Smooth muscle cell of the brain vasculature (primary cell): Measurements from ENCODE around the gene SCPEP1.

Source experiments
- DNase-seq: peaks from one replicate; pipeline ENCODE4 v3.0.0-alpha.2; 2012; ENCODE audit warnings: low read depth, low spot score

The SCPEP1 gene

GRCh38 chr17:57040571-57040970 is 62.6 kb downstream of the SCPEP1 start:
- no peak for DNase-seq

GRCh38 chr17:57043276-57043675 is 65.3 kb downstream of the SCPEP1 start:
- DNase-seq: no peak

GRCh38 chr17:57044976-57045867 is 67.3 kb downstream of the SCPEP1 start:
- DNase-seq: no peak

- DNase-seq: no peak
These were observed 68.2 kb downstream of the SCPEP1 start for GRCh38 chr17:57045868-57046704.

GRCh38 chr17:57046749-57047148 is 68.8 kb downstream of the SCPEP1 start:
- no peak for DNase-seq

- DNase-seq: no peak
These were observed 70.2 kb downstream of the SCPEP1 start for GRCh38 chr17:57048096-57048495.

- no peak for DNase-seq
These were observed 72.4 kb downstream of the SCPEP1 start for GRCh38 chr17:57050306-57050705.

- DNase-seq: no peak
These were observed 74.0 kb downstream of the SCPEP1 start for GRCh38 chr17:57051886-57052361.
